SK-N-SH (cell line): Measurements from ENCODE around the gene CSF2RB.

Experiments
- CTCF ChIP-seq: fragments of 200-600 bp; sonication (generic); IDR thresholded peaks from 2 replicates; pipeline ENCODE4 v1.6.1; 2017; ENCODE audit warnings: antibody characterized with exemption, mild to moderate bottlenecking, moderate library complexity
- ELF1 ChIP-seq: IDR thresholded peaks from 2 replicates; pipeline ENCODE4 v1.4.0; 2012
- JUND ChIP-seq: IDR thresholded peaks from 2 replicates; pipeline ENCODE4 v1.4.0; 2012
- MXI1 ChIP-seq: IDR thresholded peaks from 2 replicates; pipeline ENCODE4 v1.6.1; 2012; ENCODE audit warnings: mild to moderate bottlenecking, low read depth, low read length, improper control_type of control experiment
- RFX5 ChIP-seq: IDR thresholded peaks from 2 replicates; pipeline ENCODE4 v1.6.1; 2012; ENCODE audit warnings: mild to moderate bottlenecking, improper control_type of control experiment, low read length
- TAF1 ChIP-seq: IDR thresholded peaks from 2 replicates; pipeline ENCODE4 v1.6.1; 2012; ENCODE audit warnings: low read depth, mild to moderate bottlenecking, low read length, moderate library complexity, borderline replicate concordance
- TEAD4 ChIP-seq: IDR thresholded peaks from 2 replicates; pipeline ENCODE4 v1.4.0; 2012; ENCODE audit warnings: mild to moderate bottlenecking, borderline replicate concordance; ENCODE audit not compliant: insufficient read depth

GRCh38 chr22:36923131-36923788, 9.8 kb downstream of the CSF2RB start:
- TF ChIP-seq TAF1 = no peak
- no peak for TF ChIP-seq TEAD4
- no peak for TF ChIP-seq ELF1
- TF ChIP-seq CTCF = no peak
- TF ChIP-seq JUND = no peak
- no peak for TF ChIP-seq RFX5
- no peak for TF ChIP-seq MXI1
